ENCODE measurements around the gene PCYT2.

PCYT2 gene

DNA sequence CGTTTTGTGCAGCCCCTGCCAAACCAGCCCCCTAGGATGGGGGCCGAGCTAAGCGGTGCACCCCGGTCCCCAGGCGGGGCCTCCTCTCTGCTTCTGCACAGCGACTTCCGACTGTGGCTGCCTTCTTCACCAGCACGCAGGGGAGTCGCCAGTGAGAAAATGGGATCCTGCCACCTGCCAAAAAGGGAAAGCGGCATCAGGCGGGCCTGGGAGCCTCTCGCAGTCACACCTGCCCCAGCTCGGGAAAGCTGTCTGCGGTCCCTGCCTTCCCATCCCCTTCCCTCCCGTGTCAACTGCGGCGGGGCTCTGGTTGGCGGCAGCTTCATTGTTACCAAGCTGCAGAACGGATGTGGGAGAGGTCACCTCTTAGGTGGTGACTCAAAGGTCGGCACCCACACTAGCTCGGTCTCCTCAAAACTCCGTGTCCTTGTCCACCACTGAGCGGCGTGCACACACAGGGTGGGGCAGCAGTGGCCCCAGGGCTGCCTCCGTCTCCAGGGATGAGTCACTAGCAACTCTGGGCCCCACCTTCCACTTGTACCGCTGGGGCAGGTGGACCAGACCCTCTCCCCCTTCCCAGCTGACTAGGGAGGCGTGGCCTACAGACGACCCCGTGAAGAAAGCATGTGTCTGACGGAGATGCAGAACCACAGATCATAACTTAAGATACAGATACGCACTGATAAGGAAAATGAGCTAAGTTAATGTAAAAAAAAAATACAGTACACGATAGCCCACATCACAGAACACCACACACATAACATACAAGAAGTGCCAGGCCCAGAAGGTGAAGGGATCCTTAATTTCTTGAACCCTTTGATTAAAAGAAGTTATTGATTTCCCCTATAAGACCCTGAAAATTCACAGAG, 1.5 kb upstream of the PCYT2 start:
- DNase-seq = no peak

DNA sequence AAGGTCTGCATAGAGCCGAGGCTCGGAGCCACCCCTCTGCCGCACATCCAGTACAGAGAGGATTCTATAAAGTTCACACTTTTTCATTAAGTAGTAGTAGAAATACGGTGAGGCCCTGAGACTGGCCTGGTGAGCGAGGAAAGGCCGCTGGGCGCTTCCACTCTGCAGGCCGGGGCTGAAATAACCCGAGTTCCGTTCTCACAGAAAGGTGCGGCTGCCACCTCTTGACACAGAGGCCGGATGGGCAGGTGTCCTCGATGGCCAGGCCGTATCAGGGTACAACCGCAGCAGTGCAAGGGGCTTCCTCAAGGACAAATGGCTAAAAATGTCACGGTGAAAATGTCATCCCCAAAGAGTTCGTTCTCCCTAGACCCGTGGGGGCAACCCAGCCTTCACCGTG, 770 bp upstream of the PCYT2 start:
- no peak for DNase-seq

DNA sequence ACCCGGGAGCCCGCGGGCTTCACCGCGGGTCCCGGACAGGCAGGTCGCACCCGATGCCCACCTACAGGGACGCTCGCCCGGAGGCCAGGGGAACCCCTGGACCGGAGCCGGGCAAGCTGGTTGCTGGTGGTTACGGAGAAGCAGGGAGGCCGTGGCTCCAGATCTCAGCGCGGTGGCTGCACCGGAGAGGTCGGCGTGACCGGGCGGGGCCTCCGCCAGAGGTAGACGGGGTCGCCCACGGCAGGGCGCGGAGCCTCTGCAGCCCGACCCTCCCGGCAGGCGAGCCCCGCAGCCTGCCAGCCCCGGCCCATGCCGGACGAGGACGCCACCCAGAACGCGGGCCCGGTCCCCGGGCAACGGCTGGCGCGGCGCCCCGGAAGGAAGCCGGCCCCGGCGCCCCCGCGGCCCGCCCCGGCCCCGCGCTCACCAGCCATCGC, 341 bp downstream of the PCYT2 start:
- DNase-seq = no peak

- DNase-seq = no peak
Measured at GRCh38 chr17:81909966-81910839, 996 bp downstream of the PCYT2 start.

DNA sequence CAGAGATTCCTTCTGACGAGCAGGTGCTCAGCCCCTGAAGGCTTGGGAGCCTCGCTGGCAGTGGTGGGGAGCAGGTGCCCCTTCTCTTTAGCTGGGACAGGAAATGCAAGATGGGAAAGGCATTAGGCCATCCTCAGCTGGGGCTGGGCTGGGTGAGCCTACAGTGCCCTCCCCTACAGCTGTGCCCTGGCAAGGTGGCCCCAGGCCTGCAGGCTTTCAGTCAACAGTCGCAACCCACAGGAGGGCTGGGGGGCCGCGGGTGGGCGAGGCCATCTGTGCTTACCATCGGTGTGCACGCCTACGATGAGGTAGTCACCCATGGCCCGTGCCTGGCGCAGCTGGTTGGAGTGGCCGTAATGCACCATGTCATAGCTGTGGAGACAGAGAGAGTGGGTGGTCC, 2.0 kb downstream of the PCYT2 start:
- no peak for DNase-seq

DNA sequence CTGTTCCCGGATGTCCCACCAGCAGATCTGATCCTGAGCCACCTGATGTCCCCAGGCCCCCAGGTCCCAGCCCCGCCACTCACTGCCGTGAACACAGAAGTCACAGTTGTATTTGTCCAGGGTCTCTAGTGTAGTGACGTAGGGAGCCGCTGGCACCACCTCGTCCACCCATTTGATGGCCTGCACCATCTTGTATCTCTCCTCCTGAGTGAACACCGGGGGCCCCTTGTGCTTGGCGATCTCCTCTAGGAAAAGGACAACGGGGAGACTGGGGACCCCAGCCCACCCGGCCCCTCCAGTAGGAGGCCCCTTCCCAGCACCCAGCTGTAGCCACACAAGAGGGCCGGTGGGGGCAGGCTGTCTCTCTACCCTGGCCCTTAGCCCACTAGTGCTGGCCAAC, 2.4 kb downstream of the PCYT2 start:
- no peak for DNase-seq

GRCh38 chr17:81907219-81908145, 3.7 kb downstream of the PCYT2 start:
- no peak for DNase-seq

DNA sequence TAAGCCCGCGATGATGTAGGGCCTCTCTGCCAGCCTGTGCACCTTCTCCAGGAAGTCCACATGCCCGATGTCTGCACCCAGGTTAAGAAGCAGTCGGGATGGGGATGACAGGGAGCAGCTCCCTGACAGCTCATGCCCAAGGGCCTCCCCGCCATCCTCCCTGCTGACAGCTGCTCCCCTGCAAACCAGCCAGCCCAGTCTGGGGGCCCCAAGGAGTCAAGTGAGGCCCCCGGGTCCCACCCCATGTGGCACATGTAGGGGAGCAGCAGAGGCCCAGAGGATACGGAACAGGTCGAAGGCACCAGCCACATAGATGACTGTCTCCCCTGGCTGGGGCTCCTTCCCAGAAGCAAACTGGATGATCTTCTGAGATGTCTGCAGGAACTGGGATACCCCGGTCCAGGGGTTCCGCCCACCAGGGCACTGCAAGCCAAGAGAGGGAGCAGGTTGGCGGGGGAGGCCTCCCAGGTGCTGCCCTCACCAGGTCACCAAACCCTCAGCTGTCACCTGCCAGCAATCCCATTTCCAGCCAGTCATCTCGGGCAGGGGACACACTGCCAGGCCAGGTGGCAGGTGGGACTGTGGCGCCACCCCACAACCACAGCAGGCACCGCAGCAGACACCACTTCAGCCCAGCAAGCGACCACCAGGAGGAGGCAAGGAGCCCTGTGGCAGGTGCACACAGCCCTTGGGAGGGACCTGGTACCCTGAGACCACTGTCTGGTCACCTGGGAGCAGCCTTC, 4.6 kb downstream of the PCYT2 start:
- DNase-seq = no peak

DNA sequence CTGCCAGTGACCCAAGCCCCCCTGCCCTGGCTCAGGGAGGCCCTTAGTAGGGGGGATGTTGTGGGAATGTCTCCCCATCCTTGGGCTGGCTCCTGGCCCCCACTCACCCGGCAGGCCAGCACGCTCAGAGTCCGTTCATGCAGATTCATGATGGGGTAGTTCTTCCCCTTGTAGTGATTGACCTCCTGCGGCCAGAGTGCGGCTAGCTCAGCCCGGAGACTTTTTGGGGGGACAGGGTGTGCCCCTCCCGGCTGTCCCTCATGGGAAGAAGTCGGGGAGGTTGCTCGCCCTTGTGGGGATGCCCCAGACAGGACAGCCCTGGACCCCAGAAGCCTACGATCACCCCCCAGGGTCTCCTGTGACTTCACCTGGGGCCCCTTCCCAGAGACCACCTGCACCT, 5.2 kb downstream of the PCYT2 start:
- no peak for DNase-seq

GRCh38 chr17:81905424-81905875, 5.7 kb downstream of the PCYT2 start:
- no peak for DNase-seq

DNA sequence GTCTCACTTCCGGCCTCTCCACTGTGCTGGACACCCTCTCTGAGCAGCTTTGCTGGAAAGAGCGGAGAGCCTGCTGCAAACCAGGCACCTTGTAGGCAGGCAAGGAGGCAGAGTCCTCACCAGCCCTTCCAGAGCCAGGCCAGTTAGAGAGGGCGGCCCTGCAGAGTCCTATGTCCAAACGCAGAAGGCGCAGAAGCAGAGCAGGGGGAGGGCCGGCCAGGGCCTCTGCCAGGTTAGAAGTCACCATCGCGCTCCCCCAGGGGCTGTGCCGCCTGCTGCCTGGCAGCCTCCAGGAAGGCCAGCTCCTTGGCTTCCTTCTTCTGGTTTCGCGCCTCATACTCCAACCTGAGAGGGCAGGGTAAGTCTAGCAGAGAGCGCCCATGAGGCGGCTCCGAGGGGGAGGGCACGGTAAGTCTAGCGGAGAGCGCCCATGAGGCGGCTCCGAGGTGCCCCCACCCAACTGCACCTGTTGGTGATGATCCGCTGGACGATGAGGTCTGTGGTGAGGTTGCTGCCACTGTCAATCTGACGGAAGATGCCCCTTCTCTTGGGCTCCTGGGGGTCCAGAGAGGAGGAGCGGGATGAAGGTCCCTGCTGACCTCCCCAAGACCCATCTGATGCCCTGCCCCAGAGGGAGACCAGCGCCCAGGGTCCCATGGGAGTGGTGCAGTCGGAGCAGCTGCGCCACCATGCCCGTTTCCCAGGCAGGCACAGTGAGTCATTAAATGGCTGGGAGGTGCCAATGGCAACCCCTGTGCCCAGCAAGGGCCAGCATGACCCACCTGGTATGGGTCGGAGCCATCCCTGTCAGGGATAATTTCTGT, 6.4 kb downstream of the PCYT2 start:
- DNase-seq = no peak

- DNase-seq = no peak
Measured at GRCh38 chr17:81903896-81904599, 7.2 kb downstream of the PCYT2 start.

DNA sequence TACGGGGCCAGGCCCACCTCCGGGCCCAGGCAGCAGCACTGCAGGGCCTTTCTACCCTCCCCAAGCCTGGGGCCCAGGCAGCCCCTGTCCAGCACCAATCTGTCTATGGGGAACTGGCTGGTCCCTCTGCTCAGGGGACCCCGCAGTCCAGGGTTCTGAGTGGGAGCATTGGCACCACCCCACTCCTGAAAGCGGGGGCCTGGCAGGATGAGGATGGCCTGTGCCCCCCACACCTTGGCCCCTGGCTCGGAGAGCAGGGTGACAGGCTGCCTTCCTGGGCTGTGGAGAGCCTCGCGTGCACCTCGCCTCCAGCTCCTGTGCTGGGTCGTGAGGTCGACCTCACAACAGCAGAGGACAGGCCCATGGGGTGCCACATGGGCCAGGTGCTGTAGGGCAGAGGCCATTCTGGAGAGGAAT, 7.8 kb downstream of the PCYT2 start:
- no peak for DNase-seq

- DNase-seq = no peak
Measured at GRCh38 chr17:81902653-81903414, 8.4 kb downstream of the PCYT2 start.

DNA sequence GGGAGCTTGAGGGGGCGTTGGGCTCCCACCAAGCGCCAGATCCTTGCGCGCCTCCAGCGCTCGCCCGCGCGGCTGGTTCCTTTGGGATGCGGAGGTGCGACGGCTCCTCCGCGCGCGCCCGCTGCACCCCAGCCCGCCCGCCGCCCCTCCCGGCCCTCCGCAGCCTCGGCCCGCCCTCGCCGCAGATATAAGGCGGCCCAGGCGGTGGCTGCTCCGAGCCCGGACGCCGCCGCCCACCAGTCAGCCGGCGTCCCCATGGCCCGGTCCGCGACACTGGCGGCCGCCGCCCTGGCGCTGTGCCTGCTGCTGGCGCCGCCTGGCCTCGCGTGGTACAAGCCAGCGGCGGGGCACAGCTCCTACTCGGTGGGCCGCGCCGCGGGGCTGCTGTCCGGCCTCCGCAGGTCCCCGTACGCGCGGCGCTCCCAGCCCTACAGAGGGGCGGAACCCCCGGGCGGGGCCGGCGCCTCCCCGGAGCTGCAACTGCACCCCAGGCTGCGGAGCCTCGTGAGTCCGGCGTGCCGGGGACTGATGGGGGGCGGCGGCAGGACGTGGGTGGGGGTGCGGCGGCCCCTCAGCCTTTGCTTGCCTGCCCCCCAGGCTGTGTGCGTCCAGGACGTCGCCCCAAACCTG, 9.1 kb downstream of the PCYT2 start, which contains the start of gene NPB:
TSS of gene NPB (plus strand) at position 216 of the 630 bp plus-strand sequence. CDS start at position 256, 40 bp downstream.
- no peak for DNase-seq

DNA sequence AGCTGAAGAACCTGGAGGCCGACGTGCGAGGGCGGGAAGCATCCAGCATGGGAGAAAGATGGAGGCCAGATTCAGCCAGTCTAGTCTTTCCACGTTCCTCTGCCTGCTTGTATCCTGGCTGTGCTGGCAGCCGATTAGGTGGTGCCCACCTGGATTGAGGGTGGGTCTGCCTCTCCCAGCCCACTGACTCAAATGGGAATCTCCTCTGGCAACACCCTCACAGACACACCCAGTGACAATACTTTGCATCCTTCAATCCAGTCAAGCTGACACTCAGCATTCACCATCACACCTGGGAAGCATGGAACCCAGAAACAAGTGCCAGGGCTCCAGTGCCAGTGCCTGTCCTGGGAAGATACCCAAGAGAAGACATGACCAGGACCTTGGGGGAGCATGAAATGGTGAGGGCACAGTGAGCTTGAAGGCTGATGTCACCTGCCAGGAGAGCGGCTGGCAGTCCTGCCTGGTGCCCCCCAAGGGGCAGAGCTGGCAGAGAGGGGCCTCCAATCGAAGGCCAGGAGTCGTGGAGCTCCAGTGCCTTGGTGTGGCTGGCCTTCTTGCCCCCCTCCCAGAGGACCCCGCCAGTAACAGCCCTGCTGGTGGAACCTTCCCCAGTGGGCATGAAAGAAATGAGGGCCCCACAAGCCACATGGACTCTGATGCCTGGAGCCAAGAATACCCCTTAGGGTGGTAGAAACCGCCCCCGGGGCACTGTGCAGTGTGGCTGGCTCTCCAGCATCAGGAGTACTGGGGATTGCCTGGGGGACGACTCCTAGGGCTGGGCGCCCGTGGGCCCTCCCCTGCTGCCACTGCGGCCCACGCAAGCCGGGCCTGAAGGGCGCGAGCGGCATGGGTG, 9.8 kb downstream of the PCYT2 start:
- no peak for DNase-seq

DNA sequence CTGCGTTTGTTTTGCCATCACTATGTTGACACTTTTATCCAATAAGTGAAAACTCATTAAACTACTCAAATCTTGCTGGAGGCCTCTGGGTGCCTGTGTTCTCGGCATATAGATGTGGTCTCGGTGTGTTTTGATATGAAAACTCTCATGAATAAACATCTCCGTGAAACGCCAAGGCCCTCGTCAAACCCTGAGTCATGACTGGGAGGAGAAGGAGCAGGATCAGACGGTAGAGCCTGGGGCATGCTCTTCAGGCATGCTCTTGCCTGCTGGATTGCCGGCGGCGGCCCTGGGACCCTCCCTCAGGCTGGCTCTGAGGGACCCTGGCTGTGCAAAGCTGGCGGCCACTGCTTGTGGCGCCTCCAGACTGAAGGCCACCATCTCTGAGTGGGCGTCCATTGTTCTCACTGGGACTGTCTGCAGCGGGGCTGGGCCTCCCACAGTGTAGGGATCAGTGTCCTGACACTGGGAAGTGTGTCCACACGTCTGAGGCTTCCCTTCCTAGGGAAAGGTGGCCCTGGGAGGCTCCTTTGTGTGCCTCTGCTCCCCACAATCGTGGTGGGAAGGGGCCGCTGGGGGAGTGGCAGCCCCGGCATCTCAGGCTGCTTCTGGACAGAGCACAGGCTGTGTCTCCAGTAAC, 10.9 kb downstream of the PCYT2 start:
- DNase-seq = no peak
